Measurements from ENCODE around the gene WIZ. TPM values are rescaled to one million over a fixed set of nuclear protein-coding genes. Genes with fewer than 3 reads are reported as not detected.
"Not testable (repeated sequence)": the region's sequence is repeated elsewhere in the genome, so short reads cannot be mapped to it uniquely, and the experiment has no call there.

The WIZ gene
- total RNA-seq, 2 experiments from 2014 or later = 28.4 to 29.3 TPM

DNA sequence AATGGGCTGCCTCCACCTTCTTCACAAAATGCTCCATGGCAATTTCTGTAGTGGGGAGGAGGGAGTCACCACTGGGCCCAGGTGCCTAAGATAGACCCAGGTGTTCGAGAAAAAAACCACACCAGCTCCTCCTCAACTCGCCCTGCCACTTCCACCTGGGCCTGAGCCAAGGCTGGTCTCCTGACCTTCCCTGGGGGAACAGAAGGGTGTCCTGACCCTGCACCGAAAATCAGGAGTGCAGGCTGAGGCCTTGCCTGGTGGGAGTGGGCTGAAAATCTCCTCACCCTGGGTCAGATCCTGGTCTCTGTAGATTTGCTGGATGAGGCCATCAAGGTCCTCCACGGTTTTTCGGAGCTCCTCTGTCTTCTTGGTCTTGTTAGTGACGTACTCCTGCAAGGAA, 52.5 kb downstream of the WIZ start:
- no peak for ATAC-seq (ENCODE audit: low read depth)
- Mint-ChIP-seq H3K36me3 (peaks cover 28% of the 10 kb centered on the region), H3K27ac (no peak overlapping the region), H3K9me3 (no peaks in the 10 kb centered on the region), H3K4me3 (no peak overlapping the region), H3K27me3 (no peaks in the 10 kb centered on the region), H3K4me1 (no peaks in the 10 kb centered on the region)
- DNase-seq = no peak
- POLR2A ChIA-PET = interaction anchor here (0.6 kb wide), 1 partner anchor 148 kb away, joined by 3 read pairs; no protein-coding TSS in a partner anchor

- no peak for DNase-seq
- Mint-ChIP-seq H3K27ac (no peak overlapping the region), H3K4me3 (no peak overlapping the region), H3K36me3 (peaks cover 28% of the 10 kb centered on the region), H3K27me3 (no peaks in the 10 kb centered on the region), H3K9me3 (no peaks in the 10 kb centered on the region), H3K4me1 (no peaks in the 10 kb centered on the region)
- POLR2A ChIA-PET = no interaction called here
- no peak for ATAC-seq (ENCODE audit: low read depth)
These were observed 53.3 kb downstream of the WIZ start for GRCh38 chr19:15396436-15396835.

DNA sequence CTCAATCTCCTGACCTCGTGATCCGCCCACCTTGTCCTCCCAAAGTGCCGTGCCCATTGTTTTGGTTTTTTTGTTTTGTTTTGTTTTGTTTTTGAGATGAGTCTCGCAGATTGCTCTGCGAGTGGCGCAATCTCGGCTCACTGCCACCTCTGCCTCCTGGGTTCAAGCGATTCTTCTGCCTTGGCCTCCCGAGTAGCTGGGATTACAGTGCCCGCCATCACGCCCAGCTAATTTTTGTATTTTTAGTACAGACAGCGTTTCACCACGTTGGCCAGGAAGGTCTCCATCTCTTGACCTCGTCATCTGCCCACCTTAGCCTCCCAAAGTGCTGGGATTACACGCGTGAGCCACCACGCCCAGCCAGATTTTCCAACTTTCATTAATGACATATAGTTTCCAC, 54.5 kb downstream of the WIZ start:
- H3K27ac Mint-ChIP-seq; H3K4me3 Mint-ChIP-seq; H3K9me3 Mint-ChIP-seq; ATAC-seq (ENCODE audit: low read depth); H3K4me1 Mint-ChIP-seq; H3K27me3 Mint-ChIP-seq; DNase-seq: not testable (repeated sequence)
- peaks cover 34% of the 10 kb centered on the region for H3K36me3 Mint-ChIP-seq
- POLR2A ChIA-PET = interaction anchor here (0.6 kb wide), 1 partner anchor 836 kb away, joined by 3 read pairs; no protein-coding TSS in a partner anchor

DNA sequence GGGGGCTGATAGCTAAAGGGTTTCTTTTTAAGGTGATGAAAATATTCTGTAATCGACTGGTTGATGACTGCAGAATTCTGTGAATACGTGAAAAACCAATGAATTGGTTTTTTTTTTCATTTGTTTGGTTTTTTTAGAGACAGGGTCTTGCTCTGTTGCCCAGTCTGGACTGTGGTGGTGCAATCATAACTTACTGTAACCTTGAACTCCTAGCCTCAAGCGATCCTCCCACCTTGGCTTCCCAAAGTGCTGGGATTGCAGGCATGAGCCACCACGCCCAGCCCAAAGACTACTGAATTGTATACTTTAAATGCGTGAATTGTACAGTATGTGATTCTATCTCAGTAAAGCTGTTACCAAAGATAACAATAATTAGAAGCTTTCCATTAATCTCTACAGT, 55.3 kb downstream of the WIZ start:
- no peaks in the 10 kb centered on the region for H3K27me3 Mint-ChIP-seq
- H3K36me3 Mint-ChIP-seq = peaks cover 34% of the 10 kb centered on the region
- H3K4me3 Mint-ChIP-seq = no peak overlapping the region
- H3K27ac Mint-ChIP-seq = no peak overlapping the region
- H3K9me3 Mint-ChIP-seq = no peaks in the 10 kb centered on the region
- POLR2A ChIA-PET = no interaction called here
- no peak for DNase-seq
- H3K4me1 Mint-ChIP-seq = peaks cover 4% of the 10 kb centered on the region
- ATAC-seq (ENCODE audit: low read depth) = no peak

- ATAC-seq (ENCODE audit: low read depth) (no peak), DNase-seq (no peak)
- H3K36me3 Mint-ChIP-seq = peaks cover 36% of the 10 kb centered on the region
- no peak overlapping the region for H3K27ac Mint-ChIP-seq
- POLR2A ChIA-PET = no interaction called here
- H3K9me3 Mint-ChIP-seq = no peaks in the 10 kb centered on the region
- peaks cover 4% of the 10 kb centered on the region for H3K4me1 Mint-ChIP-seq
- no peak overlapping the region for H3K4me3 Mint-ChIP-seq
- no peaks in the 10 kb centered on the region for H3K27me3 Mint-ChIP-seq
These were observed 55.8 kb downstream of the WIZ start for GRCh38 chr19:15393963-15394362.

DNA sequence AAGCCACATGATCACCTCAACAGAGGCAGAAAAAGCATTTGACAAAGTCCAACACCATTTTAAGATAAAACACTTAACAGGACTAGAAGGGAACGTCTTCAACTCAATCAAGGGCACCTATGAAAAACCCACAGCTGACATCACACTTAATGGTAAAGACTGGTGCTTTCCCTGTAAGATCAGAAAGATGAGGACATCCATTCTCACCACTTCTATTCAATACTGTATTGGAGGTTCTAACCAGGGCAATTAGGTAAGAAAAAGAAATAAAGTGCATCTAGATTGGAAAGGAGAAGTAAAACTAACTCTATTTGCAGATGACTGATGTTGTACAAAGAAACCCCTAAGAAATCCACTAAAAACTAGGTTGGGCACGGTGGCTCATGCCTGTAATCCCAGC, 58.9 kb downstream of the WIZ start:
- no peaks in the 10 kb centered on the region for H3K9me3 Mint-ChIP-seq

GRCh38 chr19:15381864-15382263, 67.9 kb downstream of the WIZ start:
- Mint-ChIP-seq H3K27me3 (no peaks in the 10 kb centered on the region), H3K27ac (no peak overlapping the region), H3K9me3 (no peaks in the 10 kb centered on the region), H3K36me3 (peaks cover 3% of the 10 kb centered on the region), H3K4me1 (peaks cover 17% of the 10 kb centered on the region), H3K4me3 (no peak overlapping the region)
- no peak for ATAC-seq (ENCODE audit: low read depth)
- no peak for DNase-seq
- POLR2A ChIA-PET = no interaction called here

More for the DNA sequence above, 58.9 kb downstream of the WIZ start:
- Mint-ChIP-seq H3K4me1 (peaks cover 4% of the 10 kb centered on the region), H3K4me3 (no peak overlapping the region), H3K27me3 (no peaks in the 10 kb centered on the region), H3K36me3 (peaks cover 24% of the 10 kb centered on the region), H3K27ac (peak overlapping the region; percentile 12)
- ATAC-seq (ENCODE audit: low read depth) = no peak
- DNase-seq = no peak
- POLR2A ChIA-PET = interaction anchor here (0.6 kb wide), 1 partner anchor 15 kb away, joined by 6 read pairs; no protein-coding TSS in a partner anchor

GRCh38 chr19:15381429-15381828, 68.3 kb downstream of the WIZ start:
- H3K36me3 Mint-ChIP-seq = peaks cover 6% of the 10 kb centered on the region
- peaks cover 21% of the 10 kb centered on the region for H3K4me1 Mint-ChIP-seq
- POLR2A ChIA-PET = no interaction called here
- H3K4me3 Mint-ChIP-seq = peak overlapping the region; percentile 37
- DNase-seq (no peak), ATAC-seq (ENCODE audit: low read depth) (no peak)
- no peaks in the 10 kb centered on the region for H3K27me3 Mint-ChIP-seq
- no peak overlapping the region for H3K27ac Mint-ChIP-seq
- no peaks in the 10 kb centered on the region for H3K9me3 Mint-ChIP-seq

- POLR2A ChIA-PET = interaction anchor here (0.5 to 3.7 kb wide), 19 partner anchors 9 to 1746 kb away, joined by 3 to 88 read pairs (median 5); partner anchors contain the start of genes AKAP8L, BRD4, FAM32A and RASAL3
- peak overlapping the region; percentile 98 for H3K4me3 Mint-ChIP-seq
- H3K9me3 Mint-ChIP-seq = no peaks in the 10 kb centered on the region
- no peaks in the 10 kb centered on the region for H3K27me3 Mint-ChIP-seq
- DNase-seq (no peak), ATAC-seq (ENCODE audit: low read depth) (peak; percentile 38)
- H3K27ac Mint-ChIP-seq = peak overlapping the region; percentile 100
- H3K36me3 Mint-ChIP-seq = peaks cover 6% of the 10 kb centered on the region
- peaks cover 22% of the 10 kb centered on the region for H3K4me1 Mint-ChIP-seq
These were observed 69.6 kb downstream of the WIZ start for GRCh38 chr19:15379999-15380647.

DNA sequence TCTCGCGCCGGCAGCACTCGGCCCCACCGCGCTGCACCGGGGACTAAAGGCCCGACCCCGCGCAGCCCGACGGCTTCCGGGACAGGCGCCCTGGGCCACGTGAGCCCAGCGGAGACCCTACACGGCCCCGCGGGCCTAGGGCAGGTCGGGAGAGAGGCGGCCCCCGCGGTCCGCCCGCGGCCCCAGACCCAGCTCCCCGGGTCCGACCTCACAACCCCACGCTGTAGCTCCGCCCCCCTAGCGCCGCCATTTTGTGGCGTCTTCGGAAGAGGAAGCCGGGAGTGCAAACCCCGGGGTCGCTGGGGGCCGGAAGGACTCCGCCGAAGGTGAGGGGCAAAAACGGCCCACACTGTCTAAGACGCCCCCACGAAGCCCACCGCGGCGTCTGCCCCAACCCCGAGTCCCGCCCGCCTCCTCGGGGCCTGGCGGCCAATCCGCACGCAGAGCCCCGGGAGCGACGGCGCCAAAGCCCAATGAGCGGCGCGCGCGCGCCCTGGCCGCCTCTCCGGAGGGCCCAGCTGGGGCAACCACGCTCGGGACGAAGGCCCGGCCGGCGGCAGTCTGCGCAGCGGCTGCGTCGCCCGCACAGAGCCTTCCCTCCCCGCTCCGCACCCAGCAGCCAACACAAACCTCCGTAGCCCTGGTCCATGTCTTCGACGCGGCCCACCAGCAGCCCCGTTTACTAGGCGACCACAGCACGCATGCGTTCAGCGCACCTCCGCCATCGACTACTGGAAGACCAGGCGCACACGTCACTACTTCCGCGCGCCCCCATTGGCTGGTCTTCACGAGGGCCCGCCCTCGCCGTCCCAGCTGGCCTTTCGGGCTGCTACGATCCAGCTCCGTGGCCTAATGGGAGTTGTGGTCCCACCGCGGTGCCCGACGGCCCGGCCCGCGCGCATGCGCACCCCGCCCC, 70.4 kb downstream of the WIZ start, which contains the start of gene AKAP8:
Gene AKAP8 (minus strand): TSS at position 705 of the 916 bp plus-strand sequence. CDS start 56 bp downstream, at position 649.
- ATAC-seq (ENCODE audit: low read depth) (peak; percentile 88), DNase-seq (peak; percentile 98)
- POLR2A ChIA-PET = interaction anchor here (0.5 to 3.7 kb wide), 23 partner anchors 8 to 1745 kb away, joined by 3 to 88 read pairs (median 5); partner anchors contain the start of genes AKAP8L, BRD4, FAM32A and RASAL3
- peak within 1 kb of the TSS; percentile 98 for H3K4me3 Mint-ChIP-seq
- H3K4me1 Mint-ChIP-seq = peaks cover 22% of the 10 kb centered on the region
- H3K36me3 Mint-ChIP-seq = peaks cover 6% of the 10 kb centered on the region
- H3K27ac Mint-ChIP-seq = peak within 1 kb of the TSS; percentile 100
- no peaks in the 10 kb centered on the region for H3K27me3 Mint-ChIP-seq
- H3K9me3 Mint-ChIP-seq = no peaks in the 10 kb centered on the region

GRCh38 chr19:15378534-15379082, 71.1 kb downstream of the WIZ start:
- H3K4me3 Mint-ChIP-seq = peak overlapping the region; percentile 98
- DNase-seq (peak; percentile 63), ATAC-seq (ENCODE audit: low read depth) (no peak)
- H3K27ac Mint-ChIP-seq = peak overlapping the region; percentile 100
- H3K27me3 Mint-ChIP-seq = no peaks in the 10 kb centered on the region
- H3K9me3 Mint-ChIP-seq = no peaks in the 10 kb centered on the region
- peaks cover 6% of the 10 kb centered on the region for H3K36me3 Mint-ChIP-seq
- H3K4me1 Mint-ChIP-seq = peaks cover 22% of the 10 kb centered on the region
- POLR2A ChIA-PET = interaction anchor here (0.6 to 3.7 kb wide), 16 partner anchors 20 to 806 kb away, joined by 3 to 88 read pairs (median 6); partner anchors contain the start of genes AKAP8L, BRD4, FAM32A and RASAL3

- POLR2A ChIA-PET = no interaction called here
- DNase-seq = no peak
- peaks cover 16% of the 10 kb centered on the region for H3K4me1 Mint-ChIP-seq
- H3K4me3 Mint-ChIP-seq = no peak overlapping the region
- peaks cover 6% of the 10 kb centered on the region for H3K36me3 Mint-ChIP-seq
- H3K27me3 Mint-ChIP-seq = no peaks in the 10 kb centered on the region
- no peak for ATAC-seq (ENCODE audit: low read depth)
- H3K27ac Mint-ChIP-seq = no peak overlapping the region
- H3K9me3 Mint-ChIP-seq = no peaks in the 10 kb centered on the region
These were observed 74.8 kb downstream of the WIZ start for GRCh38 chr19:15374796-15375440.
